ENCODE results near the gene ELOVL2.
A peak's percentile ranks its signal among the peaks of the same experiment; 100 is the strongest.
"Not testable (repeated sequence)": the region's sequence is repeated elsewhere in the genome, so short reads cannot be mapped to it uniquely, and the experiment has no call there.

Gene ELOVL2

GRCh38 chr6:10984959-10985358, 59.1 kb downstream of the ELOVL2 start:
- DNase-seq (ENCODE audit: low read depth in 1 of 2, low spot score in 1 of 2), result not testable (repeated sequence)

- DNase-seq (ENCODE audit: low read depth in 1 of 2, low spot score in 1 of 2), result no peak
Observed at GRCh38 chr6:10981409-10981808, 62.7 kb downstream of the ELOVL2 start.

GRCh38 chr6:10979603-10980002, 64.5 kb downstream of the ELOVL2 start:
- no peak for DNase-seq (ENCODE audit: low read depth in 1 of 2, low spot score in 1 of 2)

- DNase-seq (ENCODE audit: low read depth in 1 of 2, low spot score in 1 of 2), result no peak
Observed at GRCh38 chr6:10977231-10977968, 66.7 kb downstream of the ELOVL2 start.

- no peak for DNase-seq (ENCODE audit: low read depth in 1 of 2, low spot score in 1 of 2)
Observed at GRCh38 chr6:10976571-10976970, 67.5 kb downstream of the ELOVL2 start.

- DNase-seq (ENCODE audit: low read depth in 1 of 2, low spot score in 1 of 2), result no peak
Observed at GRCh38 chr6:10972196-10972595, 71.9 kb downstream of the ELOVL2 start.

- no peak for DNase-seq (ENCODE audit: low read depth in 1 of 2, low spot score in 1 of 2)
Observed at GRCh38 chr6:10970731-10971130, 73.4 kb downstream of the ELOVL2 start.

GRCh38 chr6:10968776-10969175, 75.3 kb downstream of the ELOVL2 start:
- no peak for DNase-seq (ENCODE audit: low read depth in 1 of 2, low spot score in 1 of 2)

GRCh38 chr6:10964684-10965083, 79.4 kb downstream of the ELOVL2 start:
- DNase-seq (ENCODE audit: low read depth in 1 of 2, low spot score in 1 of 2), result no peak

GRCh38 chr6:10963113-10963512, 81.0 kb downstream of the ELOVL2 start:
- no peak for DNase-seq (ENCODE audit: low read depth in 1 of 2, low spot score in 1 of 2)

GRCh38 chr6:10962673-10963072, 81.4 kb downstream of the ELOVL2 start:
- no peak for DNase-seq (ENCODE audit: low read depth in 1 of 2, low spot score in 1 of 2)

- no peak for DNase-seq (ENCODE audit: low read depth in 1 of 2, low spot score in 1 of 2)
Observed at GRCh38 chr6:10961837-10962236, 82.3 kb downstream of the ELOVL2 start.

GRCh38 chr6:10960171-10960570, 83.9 kb downstream of the ELOVL2 start:
- DNase-seq (ENCODE audit: low read depth in 1 of 2, low spot score in 1 of 2), result no peak

GRCh38 chr6:10957414-10957886, 86.7 kb downstream of the ELOVL2 start:
- DNase-seq (ENCODE audit: low read depth in 1 of 2, low spot score in 1 of 2), result no peak

GRCh38 chr6:10956776-10957175, 87.3 kb downstream of the ELOVL2 start:
- no peak for DNase-seq (ENCODE audit: low read depth in 1 of 2, low spot score in 1 of 2)

GRCh38 chr6:10954590-10955010, 89.5 kb downstream of the ELOVL2 start:
- peak; percentile 6 to 48 for DNase-seq (ENCODE audit: low read depth in 1 of 2, low spot score in 1 of 2)

- DNase-seq (ENCODE audit: low read depth in 1 of 2, low spot score in 1 of 2), result no peak
Observed at GRCh38 chr6:10951675-10952282, 92.3 kb downstream of the ELOVL2 start.

GRCh38 chr6:10949579-10950490, 94.3 kb downstream of the ELOVL2 start:
- no peak for DNase-seq (ENCODE audit: low read depth in 1 of 2, low spot score in 1 of 2)

GRCh38 chr6:10947966-10948365, 96.1 kb downstream of the ELOVL2 start:
- DNase-seq (ENCODE audit: low read depth in 1 of 2, low spot score in 1 of 2), result no peak

GRCh38 chr6:10945845-10946244, 98.3 kb downstream of the ELOVL2 start:
- DNase-seq (ENCODE audit: low read depth in 1 of 2, low spot score in 1 of 2), result no peak

GRCh38 chr6:10939840-10940239, 104.3 kb downstream of the ELOVL2 start:
- no peak for DNase-seq (ENCODE audit: low read depth in 1 of 2, low spot score in 1 of 2)

- DNase-seq (ENCODE audit: low read depth in 1 of 2, low spot score in 1 of 2), result no peak
Observed at GRCh38 chr6:10933126-10933525, 111.0 kb downstream of the ELOVL2 start.

Measured in stimulated activated CD4-positive, alpha-beta T cell treated with anti-CD3 and anti-CD28 coated beads, Interleukin-15, amount 100 ng/mL, for 1 hour (primary cell).